Transverse colon (tissue), 4 donors: Measurements from ENCODE around the gene ARFGAP3.

Source experiments
- EP300 ChIP-seq: sonication (generic); formaldehyde crosslinking; IDR thresholded peaks from one replicate; pipeline ENCODE4 v1.6.1; 2017; ENCODE audit warnings: antibody characterized with exemption, low read depth
- POLR2A ChIP-seq: fragments of 450-650 bp; IDR thresholded peaks from one replicate; pipeline ENCODE4 v1.6.1; 2016; ENCODE audit warnings: antibody characterized with exemption, mild to moderate bottlenecking, moderate library complexity
- POLR2AphosphoS5 ChIP-seq, 3 donors: sonication (generic); formaldehyde crosslinking; IDR thresholded peaks; one replicate each; pipeline ENCODE4 v1.6.1; 2016; ENCODE audit warnings: antibody characterized with exemption in 3 of 3
- TF ChIP-seq, protein P1 (sequence below), 5 experiments: fragments of 200-600 bp in 3 of 5; fragments of 450-650 bp in 2 of 5; sonication (generic) in 3 of 5; IDR thresholded peaks; 1 replicate in 2 of 5; 2 replicates in 3 of 5; pipeline ENCODE4 v1.5.1; 2016 to 2017; ENCODE audit warnings: antibody characterized with exemption in 5 of 5, inconsistent platforms in 3 of 5, mild to moderate bottlenecking in 2 of 5, moderate library complexity in 1 of 5

DNA sequence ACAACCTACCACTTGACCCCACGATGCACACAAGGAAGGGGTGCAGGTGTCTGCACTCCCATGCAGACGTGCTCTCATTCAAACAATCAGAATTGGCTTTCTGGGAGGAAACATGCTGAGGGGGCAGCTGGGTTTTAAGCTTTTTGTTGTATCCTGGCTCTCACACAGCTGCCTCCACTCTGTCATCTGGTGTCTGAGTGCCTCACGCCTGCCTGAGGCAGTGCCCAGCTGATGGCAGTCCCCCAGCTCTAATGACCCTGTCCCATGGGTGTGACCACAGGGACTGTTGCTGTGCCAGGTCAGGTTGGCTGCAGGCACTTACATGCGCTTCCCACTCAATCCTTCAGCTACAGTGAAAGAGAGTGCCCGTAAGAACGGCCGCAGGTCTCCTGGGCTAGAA is 53.7 kb downstream of the ARFGAP3 start:
- TF ChIP-seq, protein P1, sequence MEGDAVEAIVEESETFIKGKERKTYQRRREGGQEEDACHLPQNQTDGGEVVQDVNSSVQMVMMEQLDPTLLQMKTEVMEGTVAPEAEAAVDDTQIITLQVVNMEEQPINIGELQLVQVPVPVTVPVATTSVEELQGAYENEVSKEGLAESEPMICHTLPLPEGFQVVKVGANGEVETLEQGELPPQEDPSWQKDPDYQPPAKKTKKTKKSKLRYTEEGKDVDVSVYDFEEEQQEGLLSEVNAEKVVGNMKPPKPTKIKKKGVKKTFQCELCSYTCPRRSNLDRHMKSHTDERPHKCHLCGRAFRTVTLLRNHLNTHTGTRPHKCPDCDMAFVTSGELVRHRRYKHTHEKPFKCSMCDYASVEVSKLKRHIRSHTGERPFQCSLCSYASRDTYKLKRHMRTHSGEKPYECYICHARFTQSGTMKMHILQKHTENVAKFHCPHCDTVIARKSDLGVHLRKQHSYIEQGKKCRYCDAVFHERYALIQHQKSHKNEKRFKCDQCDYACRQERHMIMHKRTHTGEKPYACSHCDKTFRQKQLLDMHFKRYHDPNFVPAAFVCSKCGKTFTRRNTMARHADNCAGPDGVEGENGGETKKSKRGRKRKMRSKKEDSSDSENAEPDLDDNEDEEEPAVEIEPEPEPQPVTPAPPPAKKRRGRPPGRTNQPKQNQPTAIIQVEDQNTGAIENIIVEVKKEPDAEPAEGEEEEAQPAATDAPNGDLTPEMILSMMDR (IDR thresholded peaks at IDR 0.05) = no peak
- no peak for TF ChIP-seq POLR2A
- no peak for TF ChIP-seq EP300
- TF ChIP-seq POLR2AphosphoS5 (IDR thresholded peaks at IDR 0.05) = no peak
